Smooth muscle cell (in vitro differentiated cells): Measurements from ENCODE around the gene SYNGR1. TPM values are rescaled to one million over a fixed set of nuclear protein-coding genes. Genes with fewer than 3 reads are reported as not detected.

Experiments
- DNase-seq: peaks from one replicate; lab custom pipeline; 2025; ENCODE audit not compliant: unreplicated experiment; lab: John Stamatoyannopoulos, UW
- H2AFZ ChIP-seq: fragments of 200-600 bp; sonication (generic); 2 replicates; pipeline ENCODE4 v1.6.0; 2016; ENCODE audit warnings: antibody characterized with exemption, low read depth, mild to moderate bottlenecking
- H3F3A ChIP-seq: fragments of 200-600 bp; sonication (generic); 2 replicates; pipeline ENCODE4 v1.6.0; 2017; ENCODE audit warnings: antibody characterized with exemption, low read depth
- H3K27ac ChIP-seq: fragments of 200-600 bp; sonication (generic); 2 replicates; pipeline ENCODE4 v1.5.1; 2016; ENCODE audit warnings: low read depth, mild to moderate bottlenecking
- H3K27me3 ChIP-seq: fragments of 200-600 bp; sonication (generic); 2 replicates; pipeline ENCODE4 v1.6.1; 2016; ENCODE audit warnings: low read depth, mild to moderate bottlenecking
- H3K36me3 ChIP-seq: fragments of 200-600 bp; sonication (generic); 2 replicates; pipeline ENCODE4 v1.5.1; 2016; ENCODE audit warnings: low read depth
- H3K4me1 ChIP-seq: fragments of 200-600 bp; sonication (generic); 2 replicates; pipeline ENCODE4 v1.5.1; 2016; ENCODE audit warnings: low read depth
- H3K4me2 ChIP-seq: fragments of 200-600 bp; sonication (generic); 2 replicates; pipeline ENCODE4 v1.6.0; 2016; ENCODE audit warnings: mild to moderate bottlenecking
- H3K4me3 ChIP-seq: fragments of 200-600 bp; sonication (generic); 2 replicates; pipeline ENCODE4 v1.5.1; 2016; ENCODE audit warnings: mild to moderate bottlenecking
- H3K79me2 ChIP-seq: fragments of 200-600 bp; sonication (generic); 2 replicates; pipeline ENCODE4 v1.6.0; 2016; ENCODE audit warnings: low read depth, mild to moderate bottlenecking
- H3K9ac ChIP-seq: fragments of 200-600 bp; sonication (generic); 2 replicates; pipeline ENCODE4 v1.6.0; 2016; ENCODE audit warnings: low read depth
- H3K9me3 ChIP-seq: fragments of 200-600 bp; sonication (generic); replicated peaks from 2 replicates; pipeline ENCODE4 v1.5.1; 2016; ENCODE audit warnings: low read depth
- H4K20me1 ChIP-seq: fragments of 200-600 bp; sonication (generic); 2 replicates; pipeline ENCODE4 v1.6.0; 2016; ENCODE audit warnings: low read depth
- CTCF ChIP-seq: fragments of 200-600 bp; sonication (generic); IDR thresholded peaks from 2 replicates; pipeline ENCODE4 v1.5.1; 2017; ENCODE audit warnings: borderline replicate concordance, mild to moderate bottlenecking, antibody characterized with exemption; ENCODE audit not compliant: insufficient read depth, poor library complexity, severe bottlenecking
- WGBS: methylation state at CpG from one replicate; pipeline ENCODE4 v1.1.7; 2016; ENCODE audit warnings: low lambda C conversion rate; 5-methylcytosine and 5-hydroxymethylcytosine counted together
- polyA plus RNA-seq: library from polyadenylated mRNA; unstranded; fragments of >200 nt; fragmentation: Nextera tagmentation; extraction: Ambion mirVana; gene quantifications from 2 replicates; pipeline ENCODE4 v1.2.1, GENCODE V29; 2016
- total RNA-seq: library from RNA; depleted of rRNA; stranded (reverse); fragments of >200 nt; gene quantifications from 2 replicates; pipeline ENCODE4 v1.2.3, GENCODE V29; 2014

SYNGR1 gene
- total and polyA plus RNA-seq, 2 experiments from 2014 or later, result 26.7 to 58.0 TPM

- Histone ChIP-seq H3K9me3 (no peaks in the 10 kb centered on the region), H3K9ac (no peak overlapping the region), H3K4me2 (no peak overlapping the region), H3K4me1 (peaks cover 11% of the 10 kb centered on the region), H3K4me3 (no peak overlapping the region), H3K79me2 (no peaks in the 10 kb centered on the region), H2AFZ (no peak overlapping the region), H3K36me3 (peaks cover 3% of the 10 kb centered on the region), H3F3A (no peaks in the 10 kb centered on the region), H4K20me1 (no peaks in the 10 kb centered on the region), H3K27ac (no peak overlapping the region), H3K27me3 (no peaks in the 10 kb centered on the region)
- TF ChIP-seq CTCF, result no peak
- DNase-seq, result no peak
- 97% methylated on average over 20 of the region's 20 CpGs for WGBS
Measured at GRCh38 chr22:39426380-39427043, 76.7 kb downstream of the SYNGR1 start.

GRCh38 chr22:39427751-39428596 is 78.2 kb downstream of the SYNGR1 start:
- Histone ChIP-seq H3F3A (no peaks in the 10 kb centered on the region), H3K27me3 (no peaks in the 10 kb centered on the region), H3K9me3 (no peaks in the 10 kb centered on the region), H3K4me3 (no peak overlapping the region), H3K79me2 (no peaks in the 10 kb centered on the region), H3K4me2 (no peak overlapping the region), H3K27ac (no peak overlapping the region), H3K4me1 (peaks cover 11% of the 10 kb centered on the region), H3K36me3 (peaks cover 3% of the 10 kb centered on the region), H2AFZ (no peak overlapping the region), H4K20me1 (no peaks in the 10 kb centered on the region), H3K9ac (no peak overlapping the region)
- TF ChIP-seq CTCF, result no peak
- no peak for DNase-seq
- WGBS, result 73% methylated on average over 12 of the region's 13 CpGs

- DNase-seq, result no peak
- Histone ChIP-seq H3K9ac (no peak overlapping the region), H3K4me3 (no peak overlapping the region), H3K27me3 (no peaks in the 10 kb centered on the region), H3K4me1 (peaks cover 11% of the 10 kb centered on the region), H3K36me3 (peaks cover 3% of the 10 kb centered on the region), H3K79me2 (no peaks in the 10 kb centered on the region), H3K27ac (no peak overlapping the region), H3F3A (no peaks in the 10 kb centered on the region), H2AFZ (no peak overlapping the region), H3K9me3 (no peaks in the 10 kb centered on the region), H4K20me1 (no peaks in the 10 kb centered on the region), H3K4me2 (no peak overlapping the region)
- no peak for TF ChIP-seq CTCF
- WGBS, result 55% methylated on average over 8 of the region's 10 CpGs
Measured at GRCh38 chr22:39428597-39429071, 78.8 kb downstream of the SYNGR1 start.
